GM19351 (cell line): Measurements from ENCODE around the gene FBXW11.
"Not testable (repeated sequence)": the region's sequence is repeated elsewhere in the genome, so short reads cannot be mapped to it uniquely, and the experiment has no call there.

Experiments used
- ATAC-seq: cut with Tn5 transposase; IDR thresholded peaks from one replicate; pipeline ENCODE4 v1.9.1; 2021; ENCODE audit warnings: mild to moderate bottlenecking, moderate library complexity; ENCODE audit not compliant: unreplicated experiment

The FBXW11 gene

DNA sequence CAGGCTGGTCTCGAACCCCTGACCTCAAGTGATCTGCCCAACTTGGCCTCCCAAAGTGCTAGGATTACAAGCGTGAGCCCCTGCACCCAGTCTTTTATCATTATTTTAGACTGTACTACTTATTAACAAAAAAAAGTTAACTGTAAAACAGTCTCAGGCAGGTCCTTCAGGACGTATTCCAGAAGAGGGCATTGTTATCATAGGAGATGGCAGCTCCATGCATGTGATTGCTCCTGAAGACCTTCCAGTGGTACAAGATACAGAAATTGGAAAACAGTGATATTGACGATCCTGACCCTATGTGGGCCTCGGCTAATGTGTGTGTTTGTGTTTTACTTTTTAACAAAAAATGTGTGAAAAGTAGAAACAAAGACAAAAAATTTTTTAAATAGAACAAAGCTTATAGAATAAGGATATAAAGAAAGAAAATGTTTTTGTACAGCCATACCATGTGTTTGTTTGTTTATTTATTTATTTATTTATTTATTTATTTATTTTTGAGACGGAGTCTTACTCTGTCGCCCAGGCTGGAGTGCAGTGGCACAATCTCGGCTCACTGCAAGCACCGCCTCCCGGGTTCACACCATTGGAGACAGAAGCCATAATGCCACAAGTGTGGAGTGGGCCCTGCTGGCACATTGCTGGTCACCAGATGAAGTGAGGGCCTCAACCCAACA is 13.8 kb upstream of the FBXW11 start:
- ATAC-seq, result not testable (repeated sequence)

DNA sequence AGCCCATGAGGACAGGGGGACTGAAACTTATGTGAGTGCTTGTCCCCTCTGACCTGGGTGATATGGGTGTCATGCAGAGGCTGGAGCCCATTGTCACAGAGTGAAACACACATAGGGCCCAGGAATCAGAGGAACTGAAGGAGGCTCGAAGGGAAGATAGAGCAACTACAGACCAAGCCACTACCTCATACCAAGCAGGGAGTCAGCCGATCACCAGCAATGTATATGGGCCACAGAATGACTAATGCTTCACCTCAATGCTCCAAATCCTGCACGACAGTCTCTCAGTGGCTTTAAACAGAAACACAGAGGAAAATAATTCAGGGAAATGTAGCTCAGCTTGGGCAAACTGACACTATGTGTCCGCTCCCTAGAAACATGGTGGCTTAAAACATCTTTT is 8.9 kb upstream of the FBXW11 start:
- no peak for ATAC-seq

DNA sequence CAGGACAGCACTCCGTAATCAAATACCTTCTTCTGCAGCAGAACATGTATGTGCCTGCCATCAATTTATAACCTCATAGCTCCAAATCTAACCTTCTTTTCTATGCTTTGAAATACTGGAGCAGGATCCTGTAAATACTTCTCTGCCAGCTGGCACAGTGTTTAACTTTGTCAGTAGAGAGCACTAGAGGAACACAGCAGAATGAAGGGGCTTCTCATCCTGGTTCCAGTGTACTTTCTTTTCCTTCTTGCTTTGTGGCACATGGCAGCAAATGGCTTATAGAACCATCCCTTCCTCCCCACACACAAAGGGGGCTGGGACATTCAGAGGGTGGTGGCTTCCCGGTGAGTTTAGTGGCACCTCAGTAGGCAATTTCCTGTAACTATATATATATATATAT is 3.8 kb upstream of the FBXW11 start:
- no peak for ATAC-seq

DNA sequence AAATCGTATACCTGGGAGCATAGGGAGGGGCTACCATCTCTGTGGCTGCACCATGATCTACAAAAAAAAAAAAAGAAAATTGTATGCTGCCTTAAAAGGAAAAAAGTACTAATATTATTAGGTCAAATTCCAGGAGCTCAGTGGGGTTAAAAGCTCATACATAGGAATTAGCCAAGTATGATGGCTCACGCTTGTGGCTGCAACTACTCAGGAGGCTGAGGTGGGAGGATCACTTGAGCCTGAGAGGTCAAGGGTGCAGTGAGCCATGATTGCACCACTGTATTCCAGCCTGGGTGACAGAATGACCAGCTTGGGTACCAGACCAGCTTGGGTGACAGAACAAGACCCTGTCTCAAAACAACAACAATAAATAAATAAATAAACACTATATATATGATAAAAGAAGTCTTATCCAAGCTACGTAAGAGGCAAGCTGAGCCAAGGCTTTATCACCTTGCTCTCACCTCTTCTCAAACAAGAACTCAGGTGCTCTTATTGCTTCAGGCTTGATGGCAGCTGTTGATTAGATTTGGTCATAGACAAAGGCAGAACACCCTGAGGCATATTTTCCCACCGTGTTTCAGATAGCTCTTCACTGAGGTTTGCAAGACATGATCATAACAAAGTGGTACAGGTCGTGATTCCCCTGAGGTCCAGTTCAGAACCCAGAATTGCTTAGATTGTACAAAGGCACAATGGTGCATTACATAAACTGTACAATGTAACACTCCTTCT is 3.3 kb upstream of the FBXW11 start:
- no peak for ATAC-seq

DNA sequence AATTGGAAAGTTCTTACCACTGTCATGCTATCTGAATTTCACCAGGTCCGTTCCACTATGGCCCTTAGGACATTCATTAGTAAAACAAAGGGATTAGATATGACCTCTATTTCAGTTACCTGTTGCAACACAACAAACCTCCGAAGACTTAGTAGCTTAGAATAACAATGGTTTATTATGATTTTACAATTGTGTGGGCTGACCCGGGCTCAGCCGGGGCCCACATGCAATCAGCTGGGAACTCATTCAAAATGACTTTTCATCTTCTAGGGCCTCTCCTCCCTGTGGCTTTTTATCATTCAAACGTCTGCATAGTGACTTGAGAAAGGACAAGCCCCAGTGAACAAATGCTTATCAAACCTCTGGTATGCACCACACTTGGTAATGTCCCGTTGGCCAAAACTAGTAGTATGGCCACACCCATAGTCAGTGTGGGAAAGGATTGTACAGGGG is 2.3 kb upstream of the FBXW11 start:
- no peak for ATAC-seq

DNA sequence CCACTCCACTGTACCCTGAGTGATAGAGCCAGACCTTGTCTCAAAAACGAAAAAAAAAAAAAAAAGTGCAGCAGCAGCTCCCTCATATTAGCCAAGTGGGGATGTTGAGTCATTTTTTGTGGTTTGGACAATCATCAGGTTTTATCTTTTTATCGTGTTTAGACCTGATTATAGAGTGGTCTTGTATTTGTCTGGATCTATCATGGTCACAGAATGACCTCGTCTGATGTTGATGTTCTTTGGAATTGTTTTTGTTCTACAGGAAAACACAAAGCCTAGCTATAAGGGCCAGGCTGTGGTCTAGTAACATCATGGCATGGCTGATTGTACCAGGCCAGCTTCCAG is 1.6 kb upstream of the FBXW11 start:
- ATAC-seq, result no peak

DNA sequence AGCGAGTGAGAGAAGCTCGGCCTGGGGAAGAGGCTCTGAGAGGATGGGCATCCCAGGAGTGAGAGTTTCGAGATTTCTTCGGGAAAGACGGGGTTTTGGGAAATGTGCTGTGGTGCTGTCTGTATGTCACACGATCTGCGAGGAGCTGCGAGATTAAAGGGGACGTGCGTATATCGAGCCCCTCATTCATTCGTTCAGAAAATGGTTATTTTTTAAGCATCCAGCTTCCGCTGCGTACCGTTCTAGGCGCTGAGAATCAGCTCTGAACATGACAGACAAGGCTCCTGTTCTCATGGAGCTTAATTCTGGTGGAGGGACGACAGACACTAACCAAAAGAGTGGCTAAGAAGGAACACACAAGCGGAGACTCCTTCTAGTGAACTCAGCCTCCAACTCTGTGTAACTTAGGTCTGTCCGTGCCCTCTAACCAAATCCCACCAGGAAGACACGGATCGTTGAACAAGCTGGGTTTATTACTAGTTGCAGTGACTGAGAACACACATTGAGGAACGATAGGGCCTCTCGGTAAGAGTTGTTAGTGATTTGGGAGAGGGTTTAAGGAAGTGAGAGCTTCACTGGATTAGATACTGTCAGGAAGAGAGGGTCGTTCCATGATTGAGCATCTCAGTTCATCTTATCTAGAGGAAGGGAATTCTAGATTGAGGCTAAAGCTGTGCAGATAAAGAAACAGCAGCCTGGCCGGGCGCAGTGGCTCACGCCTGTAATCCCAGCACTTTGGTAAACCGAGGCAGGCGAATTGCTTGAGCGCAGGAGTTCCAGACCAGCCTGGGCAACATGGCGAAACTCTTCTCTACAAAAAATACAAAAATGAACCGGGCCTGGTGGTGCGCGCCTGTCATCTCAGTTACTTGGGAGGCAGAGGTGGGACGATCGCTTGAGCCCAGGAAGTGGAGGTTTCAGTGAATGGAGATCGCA is 1.0 kb upstream of the FBXW11 start:
- no peak for ATAC-seq

DNA sequence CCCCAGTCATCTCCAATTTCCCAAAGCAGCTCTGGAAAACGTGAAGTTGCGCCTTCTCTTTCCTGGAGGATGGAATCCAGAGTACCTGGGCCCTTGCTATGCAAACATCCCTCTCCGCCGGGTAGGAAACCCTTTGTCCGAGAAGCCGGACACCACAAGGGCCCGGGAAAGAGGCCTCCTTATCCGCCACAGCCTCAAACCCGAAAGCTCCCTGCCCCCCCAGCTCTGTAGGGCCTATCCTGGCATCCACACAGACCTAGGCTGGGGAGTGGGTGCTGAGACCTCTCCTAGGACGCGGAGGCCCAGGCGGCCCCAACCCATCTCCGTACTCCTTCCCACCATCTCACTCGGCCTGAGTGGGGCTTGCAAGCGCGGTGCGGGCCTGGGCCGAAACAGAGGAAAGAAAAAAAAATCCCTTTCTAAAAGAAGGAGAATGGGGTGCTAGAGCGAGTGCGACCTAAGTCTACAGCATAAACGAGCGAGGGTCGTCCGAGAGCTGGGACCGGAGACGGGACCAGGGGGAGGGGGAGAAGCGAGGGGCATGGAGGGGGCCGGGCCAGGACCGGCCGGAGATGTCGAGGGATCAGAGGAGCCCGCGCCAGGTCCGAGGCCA is 624 bp downstream of the FBXW11 start:
- ATAC-seq, result no peak

DNA sequence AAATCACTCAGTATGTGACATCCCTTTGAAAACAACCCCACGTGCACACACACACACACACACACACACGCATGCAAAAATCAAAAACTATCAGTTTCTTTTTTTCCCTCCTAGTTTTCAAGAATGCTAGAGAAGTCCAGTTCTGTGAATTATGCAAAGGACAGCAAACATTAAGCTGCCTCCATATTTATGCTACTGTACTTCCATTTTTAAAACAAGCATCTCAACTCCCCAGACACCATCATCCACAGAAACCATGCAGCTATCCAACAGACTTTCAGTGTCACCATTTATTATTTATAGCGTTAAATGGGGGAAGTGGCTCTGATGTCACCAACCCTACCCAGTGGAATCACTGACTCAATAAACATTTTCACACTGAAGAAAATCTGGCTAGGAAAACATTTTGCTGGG is 1.6 kb downstream of the FBXW11 start:
- ATAC-seq, result no peak

DNA sequence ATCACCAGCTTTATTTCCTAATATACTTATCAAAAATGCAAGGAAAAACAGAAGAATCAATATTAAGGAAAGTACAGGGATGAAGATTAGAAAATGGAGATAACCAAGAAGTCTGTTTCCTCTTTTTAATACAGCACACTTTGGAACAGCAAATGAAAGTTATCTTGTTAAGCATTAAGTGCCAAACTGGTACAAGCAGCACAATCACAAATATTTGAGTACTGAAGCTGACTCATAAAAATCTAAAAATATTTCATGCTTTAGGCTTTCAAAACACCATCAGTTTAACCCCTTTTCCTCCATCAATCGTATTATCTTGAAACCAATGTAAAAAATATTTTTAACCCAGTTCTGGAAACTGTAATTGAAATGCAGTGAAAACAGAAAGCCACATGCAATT is 2.7 kb downstream of the FBXW11 start:
- ATAC-seq, result no peak

DNA sequence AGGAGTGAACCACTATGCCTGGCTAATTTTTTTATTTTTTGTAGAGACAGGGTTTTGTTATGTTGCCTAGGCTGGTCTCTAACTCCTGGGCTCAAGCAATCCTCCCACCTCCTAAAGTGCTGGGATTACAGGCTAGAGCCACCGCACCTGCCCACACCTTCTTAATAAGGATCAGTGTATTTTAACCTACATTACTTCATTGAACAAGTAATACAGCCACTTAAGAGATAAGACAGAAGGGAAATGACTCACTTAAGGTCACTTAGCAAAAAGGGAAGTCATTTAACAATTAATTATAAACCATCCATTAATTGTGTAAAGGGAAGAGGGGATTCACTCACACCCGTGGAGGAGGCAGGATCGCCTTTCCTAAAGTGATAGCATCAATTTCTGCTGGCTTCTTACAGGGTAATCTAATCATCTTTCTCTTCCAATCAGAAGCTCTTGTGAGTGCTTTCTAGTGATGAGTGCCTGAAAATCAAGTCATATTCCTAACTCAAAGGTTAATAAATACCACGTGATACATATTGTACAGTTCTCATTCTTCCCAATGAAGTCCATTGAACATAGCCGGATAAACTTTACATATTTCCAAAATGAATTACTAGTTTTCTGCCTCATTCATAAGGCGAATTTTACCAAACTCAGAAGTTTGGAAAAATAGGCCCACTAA is 3.5 kb downstream of the FBXW11 start:
- ATAC-seq, result no peak

DNA sequence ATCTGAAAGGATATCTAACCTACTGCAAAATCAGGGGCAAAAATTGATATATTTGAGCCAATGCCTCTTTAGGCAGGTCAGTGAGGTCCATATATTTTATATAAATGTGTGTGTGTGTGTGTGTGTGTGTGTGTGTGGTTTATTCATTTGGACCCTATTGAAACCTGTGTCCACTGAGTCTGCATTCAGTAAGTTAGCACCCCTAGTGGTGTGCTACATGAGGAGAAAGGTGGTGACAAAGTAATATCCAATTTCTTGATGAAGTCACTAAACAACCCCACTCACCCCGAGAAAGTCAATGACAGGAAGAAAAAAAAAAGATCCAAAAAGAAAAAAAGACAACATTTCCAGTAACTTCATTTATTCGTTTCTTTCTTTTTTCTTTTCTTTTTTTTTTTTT is 4.1 kb downstream of the FBXW11 start:
- no peak for ATAC-seq

DNA sequence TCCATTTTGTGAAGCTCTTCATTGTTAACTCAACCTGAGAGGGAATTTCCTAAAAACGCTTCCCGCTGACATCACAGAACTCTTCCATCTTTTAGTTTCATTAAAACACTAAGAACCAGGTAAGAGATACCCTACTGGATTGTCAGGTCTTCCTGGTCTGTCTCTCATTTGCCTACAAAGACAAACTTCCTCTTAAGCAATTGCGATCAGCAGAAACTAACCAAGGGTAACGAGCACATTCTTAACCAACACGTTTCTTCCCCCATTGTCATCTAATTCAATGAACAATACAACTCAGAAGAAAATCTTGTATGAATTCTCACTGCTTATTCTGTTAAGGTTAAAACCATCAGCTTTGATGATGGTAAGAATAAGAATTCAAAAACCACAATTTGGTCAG is 6.6 kb downstream of the FBXW11 start:
- peak; percentile 64 for ATAC-seq

DNA sequence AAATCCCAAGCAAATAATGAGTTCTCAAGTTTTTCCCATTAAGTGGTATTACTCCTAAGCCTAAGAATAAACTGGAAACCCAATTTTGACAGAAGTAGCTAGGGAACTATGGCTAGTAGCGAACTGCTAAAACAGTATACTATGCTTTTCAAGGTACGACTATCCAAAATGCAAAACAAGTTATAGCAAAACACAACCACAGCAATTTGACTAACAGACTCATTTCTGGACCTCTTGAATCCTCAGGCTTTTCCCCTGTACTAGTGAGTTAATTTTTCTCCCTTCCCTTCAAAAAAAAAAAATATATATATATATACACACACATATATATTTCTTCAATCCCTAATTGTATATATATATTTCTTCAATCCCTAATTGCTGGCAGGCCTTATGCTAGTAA is 7.3 kb downstream of the FBXW11 start:
- no peak for ATAC-seq

DNA sequence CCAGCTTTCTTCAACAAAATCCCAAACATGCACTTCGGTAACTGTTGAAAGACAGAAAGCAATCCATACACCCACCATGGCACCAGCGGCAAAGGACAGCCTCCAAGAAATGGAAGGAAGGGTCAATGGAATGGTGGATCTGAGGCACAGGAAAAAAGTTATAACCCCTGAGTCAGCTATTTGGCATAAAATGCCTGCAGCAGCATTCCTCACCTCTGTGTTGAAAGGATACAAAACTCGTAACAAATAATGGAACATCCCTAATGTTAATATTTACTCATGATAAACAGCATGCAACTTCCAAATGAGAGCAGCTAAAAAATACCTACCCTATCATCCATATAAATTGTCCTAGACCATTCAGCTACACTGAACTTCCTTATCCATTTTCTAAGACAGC is 9.4 kb downstream of the FBXW11 start:
- no peak for ATAC-seq

DNA sequence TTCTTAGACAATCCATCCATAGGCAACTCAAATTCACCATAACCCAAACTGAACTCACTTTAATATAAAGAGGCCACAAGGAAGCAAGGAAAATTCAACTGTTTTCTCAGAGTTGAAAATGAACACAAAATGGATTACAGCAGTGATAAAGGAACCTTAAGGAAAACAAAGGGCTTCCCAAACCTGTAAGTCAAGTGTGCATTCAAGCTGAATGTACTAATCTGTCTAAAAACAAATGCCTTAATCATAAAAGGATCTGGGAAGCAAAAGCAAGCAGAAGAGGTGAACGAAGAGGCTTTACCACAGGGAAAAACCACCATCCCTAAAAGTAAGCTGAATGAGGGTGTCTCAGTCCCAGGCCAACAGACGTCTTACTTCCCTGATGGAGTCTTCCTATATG is 13.6 kb downstream of the FBXW11 start:
- no peak for ATAC-seq

DNA sequence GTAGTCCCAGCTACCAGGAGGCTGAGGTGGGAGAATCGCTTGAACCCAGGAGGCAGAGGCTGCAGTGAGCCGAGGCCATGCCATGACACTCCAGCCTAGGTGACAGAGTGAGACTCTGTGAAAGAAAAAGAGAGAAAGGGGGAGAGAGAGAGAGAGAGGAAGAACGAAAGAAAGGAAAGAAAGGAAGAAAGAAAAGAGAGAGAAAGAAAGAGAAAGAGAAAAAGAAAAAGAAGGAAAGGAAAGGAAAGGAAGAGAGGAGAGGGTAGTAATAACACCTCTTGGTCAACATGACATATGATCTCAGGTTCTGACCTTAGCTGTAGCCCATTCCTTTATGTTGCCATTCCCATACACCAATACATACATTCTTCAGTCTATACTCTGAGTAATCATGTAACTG is 14.1 kb downstream of the FBXW11 start:
- no peak for ATAC-seq

DNA sequence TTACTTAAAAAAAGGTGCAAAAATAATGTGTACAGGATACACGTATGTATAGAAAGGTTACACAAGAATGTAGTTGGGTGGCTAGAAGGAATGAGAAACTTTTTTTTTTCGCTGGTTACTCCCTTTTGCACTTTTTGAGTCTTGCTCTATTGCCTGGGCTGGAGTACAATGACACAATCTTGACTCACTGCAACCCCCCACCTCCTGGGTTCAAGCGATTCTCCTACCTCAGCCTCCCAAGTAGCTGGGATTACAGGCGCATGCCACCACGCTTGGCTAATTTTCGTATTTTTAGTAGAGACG is 15.8 kb downstream of the FBXW11 start:
- no peak for ATAC-seq

DNA sequence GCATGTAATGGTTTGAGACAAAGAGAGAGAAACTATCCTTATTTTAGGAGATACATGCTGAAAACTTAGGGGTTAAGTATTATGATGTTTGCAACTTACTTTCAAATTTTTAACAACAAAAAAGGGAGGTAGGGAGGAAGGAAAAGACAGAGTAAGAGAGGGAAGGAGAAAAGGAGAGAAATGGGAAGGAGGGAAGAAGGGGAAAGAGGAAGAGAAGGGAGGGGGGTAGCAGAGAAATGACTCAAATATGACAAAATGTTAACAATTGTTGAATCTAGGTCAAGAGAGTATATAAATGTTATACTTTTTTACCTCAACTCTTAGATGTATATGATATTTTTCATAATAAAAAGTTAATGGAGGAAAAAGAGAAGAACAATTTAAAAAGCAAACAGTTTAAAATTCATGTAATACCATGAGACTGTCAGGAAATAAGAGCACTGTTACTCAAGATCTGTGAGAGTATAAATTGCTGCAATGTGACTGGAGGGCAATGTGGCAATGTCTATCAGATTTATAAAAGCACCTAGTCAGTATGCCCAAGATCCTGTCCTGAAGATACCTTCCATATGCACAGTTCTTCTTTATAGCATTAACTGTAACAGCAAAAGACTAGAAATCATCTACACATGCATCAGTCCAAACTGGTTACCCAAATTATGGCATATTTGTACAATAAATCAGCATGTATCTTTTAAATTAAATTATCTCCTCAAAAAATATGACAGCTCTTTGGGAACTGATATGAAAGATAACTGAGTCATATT is 16.3 kb downstream of the FBXW11 start:
- ATAC-seq, result no peak

DNA sequence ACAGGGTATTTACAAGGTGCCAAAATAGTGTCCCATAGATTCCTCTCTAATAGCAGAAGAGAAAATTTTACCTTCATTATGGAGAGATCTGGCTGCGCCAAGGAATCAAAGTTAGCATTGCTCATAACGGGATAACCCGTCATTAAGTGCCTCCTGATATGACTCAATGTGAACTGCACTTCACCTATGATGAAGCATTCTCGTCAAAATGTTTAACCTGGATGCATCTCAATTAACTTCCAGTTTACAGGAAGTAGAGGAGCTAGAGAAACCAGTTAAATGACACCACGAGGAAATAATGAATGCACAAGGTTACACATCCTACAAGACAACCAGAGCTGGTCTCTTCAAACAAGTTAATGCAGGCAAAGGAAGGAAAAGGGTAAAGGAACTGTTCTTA is 17.2 kb downstream of the FBXW11 start:
- ATAC-seq, result peak; percentile 64
